Parathyroid adenoma (tissue), 2 donors: ENCODE data around the gene PGA5.

Experiments
- H2AFZ ChIP-seq: fragments of 300-600 bp; sonication (generic); one replicate; pipeline ENCODE4 v1.7.0; 2017; ENCODE audit warnings: antibody characterized with exemption, mild to moderate bottlenecking
- H3K27ac ChIP-seq: fragments of 300-600 bp; sonication (generic); one replicate; pipeline ENCODE4 v1.7.0; 2017
- H3K27me3 ChIP-seq: fragments of 300-600 bp; sonication (generic); one replicate; pipeline ENCODE4 v1.7.0; 2017; ENCODE audit warnings: low read length; ENCODE audit not compliant: control insufficient read depth, insufficient read depth
- H3K36me3 ChIP-seq: fragments of 300-600 bp; sonication (generic); one replicate; pipeline ENCODE4 v1.7.0; 2017; ENCODE audit warnings: low read length; ENCODE audit not compliant: control insufficient read depth, insufficient read depth
- H3K4me1 ChIP-seq: fragments of 300-600 bp; sonication (generic); one replicate; pipeline ENCODE4 v1.7.0; 2017; ENCODE audit warnings: control low read depth
- H3K4me2 ChIP-seq: fragments of 300-600 bp; sonication (generic); one replicate; pipeline ENCODE4 v1.7.0; 2017; ENCODE audit warnings: low read length
- H3K4me3 ChIP-seq: fragments of 300-600 bp; sonication (generic); one replicate; pipeline ENCODE4 v1.7.0; 2017; ENCODE audit warnings: low read depth, low read length
- H3K79me2 ChIP-seq: fragments of 300-600 bp; sonication (generic); one replicate; pipeline ENCODE4 v1.7.0; 2017; ENCODE audit warnings: control low read depth
- H3K9ac ChIP-seq: fragments of 300-600 bp; sonication (generic); one replicate; pipeline ENCODE4 v1.7.0; 2017; ENCODE audit warnings: mild to moderate bottlenecking
- H3K9me3 ChIP-seq: fragments of 300-600 bp; sonication (generic); one replicate; pipeline ENCODE4 v1.7.0; 2017; ENCODE audit warnings: low read length; ENCODE audit not compliant: control insufficient read depth
- CTCF ChIP-seq: fragments of 300-600 bp; sonication (generic); IDR thresholded peaks from one replicate; pipeline ENCODE4 v1.7.0; 2017; ENCODE audit warnings: antibody characterized with exemption, mild to moderate bottlenecking
- donor health status: primary hyperparathyroidism.

Gene PGA5

GRCh38 chr11:61268588-61269250, 27.7 kb downstream of the PGA5 start:
- no peak overlapping the region for H3K9ac ChIP-seq

GRCh38 chr11:61270354-61271076, 29.5 kb downstream of the PGA5 start:
- H3K27me3 ChIP-seq, result no peaks in the 10 kb centered on the region
- H3K4me2 ChIP-seq, result no peak overlapping the region
- no peak overlapping the region for H3K4me3 ChIP-seq
- no peak for TF ChIP-seq CTCF
- H3K79me2 ChIP-seq, result no peaks in the 10 kb centered on the region
- no peaks in the 10 kb centered on the region for H3K4me1 ChIP-seq
- no peaks in the 10 kb centered on the region for H3K9me3 ChIP-seq
- H2AFZ ChIP-seq, result no peak overlapping the region
- no peak overlapping the region for H3K9ac ChIP-seq
- no peak overlapping the region for H3K27ac ChIP-seq
- H3K36me3 ChIP-seq, result no peaks in the 10 kb centered on the region

More at GRCh38 chr11:61268588-61269250, 27.7 kb downstream of the PGA5 start:
- Histone ChIP-seq H2AFZ (no peak overlapping the region), H3K4me2 (no peak overlapping the region), H3K4me1 (no peaks in the 10 kb centered on the region), H3K27me3 (no peaks in the 10 kb centered on the region), H3K4me3 (no peak overlapping the region), H3K36me3 (no peaks in the 10 kb centered on the region), H3K79me2 (no peaks in the 10 kb centered on the region), H3K9me3 (no peaks in the 10 kb centered on the region), H3K27ac (no peak overlapping the region)
- TF ChIP-seq CTCF, result no peak

GRCh38 chr11:61272731-61273130, 31.8 kb downstream of the PGA5 start:
- H3K27ac ChIP-seq, result no peak overlapping the region
- no peak overlapping the region for H3K9ac ChIP-seq
- no peaks in the 10 kb centered on the region for H3K36me3 ChIP-seq
- H3K79me2 ChIP-seq, result no peaks in the 10 kb centered on the region
- no peaks in the 10 kb centered on the region for H3K4me1 ChIP-seq
- TF ChIP-seq CTCF, result no peak
- no peaks in the 10 kb centered on the region for H3K27me3 ChIP-seq
- H3K4me2 ChIP-seq, result no peak overlapping the region
- H3K9me3 ChIP-seq, result no peaks in the 10 kb centered on the region
- H2AFZ ChIP-seq, result no peak overlapping the region
- no peak overlapping the region for H3K4me3 ChIP-seq

GRCh38 chr11:61273178-61274078, 32.5 kb downstream of the PGA5 start:
- H3K4me2 ChIP-seq, result no peak overlapping the region
- no peak overlapping the region for H2AFZ ChIP-seq
- H3K9ac ChIP-seq, result no peak overlapping the region
- H3K79me2 ChIP-seq, result no peaks in the 10 kb centered on the region
- no peaks in the 10 kb centered on the region for H3K36me3 ChIP-seq
- no peaks in the 10 kb centered on the region for H3K4me1 ChIP-seq
- H3K9me3 ChIP-seq, result no peaks in the 10 kb centered on the region
- no peak overlapping the region for H3K27ac ChIP-seq
- no peaks in the 10 kb centered on the region for H3K27me3 ChIP-seq
- TF ChIP-seq CTCF, result no peak
- H3K4me3 ChIP-seq, result no peak overlapping the region
